ENCODE data around the gene ATP8B3.

ATP8B3 gene

DNA sequence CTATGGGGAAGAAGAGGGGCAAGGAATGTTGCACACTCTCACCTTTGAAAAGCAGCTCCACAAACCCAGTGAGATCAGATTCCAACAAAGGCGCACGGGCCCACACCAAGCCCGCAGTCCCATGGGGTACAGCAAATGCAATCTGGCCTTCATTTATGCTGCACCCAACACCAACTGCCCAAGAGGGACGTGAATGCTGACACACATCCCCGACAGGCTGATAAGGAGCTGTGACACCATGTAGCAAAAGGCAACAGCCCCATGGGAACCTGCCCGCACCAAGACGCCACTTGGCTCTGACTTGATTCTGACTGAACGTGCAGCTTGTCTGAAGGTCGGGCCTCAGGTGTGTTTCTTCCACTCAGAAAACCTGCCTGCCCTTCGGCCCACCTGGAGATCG, 18.9 kb upstream of the ATP8B3 start:
- no peak for DNase-seq

DNA sequence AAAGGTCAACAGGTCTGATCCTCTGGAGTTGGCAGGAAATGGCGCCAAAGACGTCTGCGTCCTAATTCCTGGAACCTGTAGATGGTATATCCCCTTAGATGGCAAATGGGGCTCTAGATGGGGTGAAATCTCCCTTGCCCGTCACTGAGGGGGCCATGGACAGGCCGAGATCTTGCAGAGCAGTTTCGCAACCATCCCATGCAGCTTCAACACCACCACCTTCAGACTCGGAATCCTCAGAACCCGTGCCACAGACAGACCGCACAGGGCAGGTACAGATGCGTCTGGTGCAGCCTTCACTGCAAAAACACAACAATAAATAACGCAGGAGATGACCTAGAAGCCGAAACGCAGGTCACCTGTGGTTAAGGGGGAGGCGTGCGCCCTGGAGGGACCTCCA, 18.5 kb upstream of the ATP8B3 start:
- no peak for DNase-seq

DNA sequence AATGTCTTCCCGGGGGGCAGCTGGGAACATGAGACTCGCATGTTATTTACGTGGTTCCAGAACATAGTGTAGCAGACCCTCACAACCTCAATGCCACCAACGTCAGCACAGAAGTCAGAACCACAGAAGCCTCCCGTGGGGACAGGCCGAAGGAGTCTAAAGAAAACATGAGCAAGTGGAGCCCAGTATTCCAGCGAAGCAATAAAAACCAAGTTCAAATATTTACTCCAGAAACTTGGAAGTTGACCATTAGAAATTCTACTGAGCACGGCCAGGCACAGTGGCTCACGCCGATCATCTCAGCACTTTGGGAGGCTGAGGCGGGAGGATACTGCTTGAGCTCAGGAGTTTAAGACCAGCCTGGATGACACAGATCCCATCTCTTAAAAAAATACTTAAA, 17.9 kb upstream of the ATP8B3 start:
- no peak for DNase-seq

DNA sequence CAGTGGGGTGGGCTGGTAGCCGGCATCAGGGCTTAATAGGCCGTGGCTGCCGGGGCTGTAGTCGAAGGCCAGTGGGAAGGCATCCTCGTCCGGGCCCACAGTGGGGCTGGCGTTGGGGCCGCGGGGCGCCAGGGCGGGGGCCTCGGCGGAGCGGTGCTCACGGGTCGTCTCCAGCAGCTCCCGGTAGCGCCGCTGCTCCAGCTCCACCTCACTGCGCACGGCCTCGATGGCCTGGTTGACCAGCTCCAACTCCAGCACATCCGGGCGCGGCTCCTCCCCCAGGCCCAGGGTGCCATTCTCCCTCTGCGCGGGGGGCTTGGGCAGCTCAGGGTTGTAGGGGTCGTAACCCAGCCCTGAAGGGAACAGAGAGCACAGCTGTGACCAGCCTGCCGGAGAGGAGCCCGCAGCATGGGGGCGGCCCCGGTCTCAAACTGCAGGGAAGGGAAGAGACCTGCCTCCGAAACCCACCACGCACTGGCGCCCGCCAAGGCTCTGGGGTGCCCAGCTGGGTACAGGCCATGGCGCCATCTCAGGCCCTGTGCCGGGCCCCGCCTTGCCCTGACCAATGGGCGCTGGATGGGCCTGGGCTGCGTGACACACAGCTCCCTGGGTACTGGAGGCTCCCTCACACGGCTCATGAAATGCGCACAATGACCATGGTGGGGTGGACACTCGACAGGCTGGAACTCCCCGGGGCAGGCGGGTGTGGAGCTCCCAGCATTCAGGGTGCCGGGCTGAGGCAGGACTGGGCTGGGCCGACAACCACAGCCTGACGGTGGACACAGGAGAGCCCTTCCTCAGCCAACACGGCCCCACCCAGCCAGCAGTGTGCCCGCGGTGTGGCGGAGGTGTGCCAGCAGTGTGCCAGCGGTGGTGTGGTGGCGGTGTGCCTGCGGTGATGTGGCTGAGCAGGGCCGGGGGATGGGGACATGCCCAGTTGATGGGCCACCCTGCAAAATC, 16.5 kb upstream of the ATP8B3 start:
- DNase-seq = no peak

DNA sequence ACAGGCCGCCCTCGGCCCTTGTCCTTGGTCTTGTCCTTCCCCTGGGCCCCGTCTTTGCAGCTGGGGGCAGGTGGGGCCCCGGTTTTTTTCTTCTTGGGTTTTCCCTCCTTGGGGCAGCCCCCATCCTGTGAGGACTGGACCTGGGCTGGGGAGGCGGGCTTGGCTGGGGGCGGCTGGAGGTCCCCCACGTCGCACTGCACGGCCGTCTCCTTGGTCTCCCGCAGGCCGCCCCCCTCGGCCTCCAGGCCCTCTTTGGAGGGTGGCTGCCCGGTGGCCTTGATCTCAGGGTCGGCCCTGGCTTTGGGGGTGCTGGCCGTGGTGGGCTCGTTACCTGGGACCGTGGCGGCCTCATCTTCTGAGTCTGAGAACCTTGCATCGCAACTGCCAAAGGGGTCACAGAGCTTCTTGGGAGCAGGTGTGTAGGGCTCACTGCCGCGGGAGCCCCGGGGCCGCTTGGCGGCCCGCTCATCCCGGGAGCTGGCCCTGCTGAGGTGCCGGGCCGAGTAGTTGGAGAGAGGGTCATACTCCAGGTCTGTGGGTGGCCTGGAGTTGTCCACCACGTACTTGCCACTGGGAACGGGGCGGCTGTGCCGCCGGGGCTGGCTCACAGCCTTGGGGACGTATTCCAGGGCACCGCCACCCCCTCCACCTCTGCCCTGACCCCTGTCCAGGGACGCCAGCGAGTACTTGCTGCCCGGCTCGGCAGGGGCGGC, 15.6 kb upstream of the ATP8B3 start:
- no peak for DNase-seq

DNA sequence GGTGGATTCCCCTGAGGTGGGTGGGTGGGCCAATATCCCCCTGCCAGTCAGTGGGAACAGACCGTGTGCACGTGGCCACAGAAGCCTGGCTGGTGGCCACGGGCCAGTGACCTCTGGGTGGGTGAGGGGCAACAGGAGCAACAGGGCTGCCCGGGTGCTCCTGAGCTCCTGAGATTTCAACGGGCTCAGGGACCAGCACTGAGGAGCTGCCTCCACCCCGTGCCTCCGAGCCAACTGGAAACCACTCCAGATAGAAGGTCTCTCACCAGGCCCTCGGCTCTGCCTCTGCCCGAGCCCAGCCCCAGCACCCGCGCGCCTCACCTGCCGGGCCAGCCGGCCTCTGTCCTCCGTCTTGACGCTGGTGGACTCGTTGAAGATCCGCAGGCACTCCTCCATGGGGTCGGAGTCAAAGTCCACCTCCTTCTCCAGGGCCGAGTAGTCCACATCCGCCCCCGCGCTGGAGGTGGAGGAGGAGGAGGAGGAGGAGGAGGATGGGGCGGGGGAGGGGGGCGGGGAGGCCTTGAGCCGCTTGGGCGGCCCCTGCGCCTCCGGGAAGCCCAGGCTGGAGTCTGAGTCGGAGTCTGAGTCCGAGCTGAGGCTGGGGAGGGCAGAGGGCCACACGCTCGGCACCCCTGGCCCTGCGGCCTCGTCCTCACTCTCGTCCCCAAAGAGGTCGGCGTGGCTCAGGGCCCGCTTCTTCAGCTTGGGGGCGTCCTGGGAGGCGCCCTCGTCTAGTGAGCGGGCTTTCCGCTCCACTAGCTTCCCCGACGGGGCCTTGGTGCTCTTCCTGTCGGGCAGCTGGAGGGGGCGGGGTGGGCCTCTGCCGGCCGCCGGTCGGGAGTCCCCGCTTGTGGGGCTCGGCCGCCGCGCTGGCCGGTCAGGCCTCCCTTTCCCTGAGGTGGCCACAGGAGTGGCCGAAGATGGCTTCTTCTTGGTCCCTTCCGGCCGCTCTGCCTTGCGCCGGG, 14.8 kb upstream of the ATP8B3 start:
- DNase-seq = peak; percentile 39

DNA sequence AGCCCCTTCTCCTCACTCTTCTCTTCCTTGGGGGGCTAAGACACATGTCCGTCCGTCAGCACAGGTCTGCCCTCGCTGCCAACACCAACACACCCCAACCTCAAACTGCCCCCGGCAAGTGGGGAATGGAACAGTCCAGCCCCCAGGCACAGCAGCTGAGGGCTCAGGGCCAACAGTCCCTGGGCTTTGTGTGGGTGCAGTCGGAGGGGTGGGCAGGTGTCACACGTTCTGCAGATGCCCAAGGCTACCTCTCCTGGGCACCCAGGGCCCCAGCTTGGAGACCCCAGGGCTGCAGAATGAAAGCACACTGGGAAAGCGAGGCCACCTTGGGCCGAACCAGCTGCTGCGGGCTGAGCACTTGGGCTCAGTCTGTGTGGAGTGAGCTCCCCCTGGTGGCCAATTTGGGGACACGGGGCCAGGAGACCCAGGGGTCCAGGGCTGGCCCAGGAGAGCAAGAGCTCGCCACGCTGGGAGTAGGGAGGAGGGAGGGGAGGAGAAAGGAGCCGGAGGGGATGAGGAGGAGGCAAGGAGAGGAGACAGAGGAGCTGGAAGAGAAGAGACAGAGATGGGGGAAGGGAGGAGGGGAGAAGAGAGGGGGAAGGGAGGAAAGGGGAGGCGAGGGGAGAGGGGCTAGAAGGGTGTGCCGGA, 14.0 kb upstream of the ATP8B3 start:
- peak; percentile 84 for DNase-seq

DNA sequence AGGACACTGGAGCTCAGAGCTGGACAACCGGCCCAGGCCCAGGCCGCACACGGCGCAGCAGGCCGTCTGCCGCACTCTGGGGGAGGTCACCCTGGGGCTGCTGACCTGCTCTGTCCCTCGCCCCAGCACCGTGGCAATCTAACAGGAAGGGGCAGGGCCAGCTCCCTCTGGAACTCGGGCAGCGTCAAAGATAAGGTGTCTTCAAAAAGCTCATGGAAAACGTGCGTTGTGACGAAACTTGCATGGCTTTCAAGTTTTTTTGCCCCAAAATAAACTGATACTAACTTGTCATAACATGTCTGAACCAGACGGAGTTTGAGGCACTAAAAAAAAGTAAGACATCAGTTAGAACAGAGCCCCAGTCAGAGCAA, 12.2 kb upstream of the ATP8B3 start:
- DNase-seq = no peak

DNA sequence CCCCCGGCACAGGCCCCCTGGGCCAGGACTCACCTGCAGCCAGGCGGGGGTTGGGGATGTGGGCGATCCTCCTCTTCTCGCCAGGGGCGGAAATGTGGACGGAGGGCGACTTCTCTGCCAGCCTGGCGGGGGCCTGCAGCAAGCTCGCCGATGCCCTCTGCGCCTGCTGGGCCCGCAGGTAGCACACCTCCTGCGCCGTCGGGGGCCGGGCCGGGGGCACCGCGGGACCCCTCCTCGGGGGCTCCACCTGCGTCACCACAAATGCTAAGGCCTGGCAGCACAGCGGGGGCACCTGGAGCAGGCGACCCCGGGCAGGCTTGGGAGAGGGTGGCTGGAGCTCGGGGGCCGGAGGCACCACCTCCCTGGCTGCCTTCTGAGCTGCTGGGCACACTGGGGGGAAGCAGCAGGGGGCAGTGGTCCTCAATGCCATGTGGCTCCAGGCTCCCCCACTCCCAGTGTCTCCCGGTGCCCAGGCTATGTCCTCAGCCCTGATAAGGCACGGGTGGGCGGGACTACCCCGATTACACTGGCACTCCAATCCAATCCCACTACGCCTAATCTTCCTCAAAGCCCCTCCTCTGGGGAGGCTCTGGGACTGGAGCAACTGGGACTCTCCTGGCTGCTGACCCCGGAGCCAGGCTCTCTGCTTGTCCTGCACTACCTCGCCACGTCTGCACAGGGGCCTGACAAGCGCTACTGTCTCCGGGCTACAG, 11.6 kb upstream of the ATP8B3 start:
- DNase-seq = peak; percentile 28

DNA sequence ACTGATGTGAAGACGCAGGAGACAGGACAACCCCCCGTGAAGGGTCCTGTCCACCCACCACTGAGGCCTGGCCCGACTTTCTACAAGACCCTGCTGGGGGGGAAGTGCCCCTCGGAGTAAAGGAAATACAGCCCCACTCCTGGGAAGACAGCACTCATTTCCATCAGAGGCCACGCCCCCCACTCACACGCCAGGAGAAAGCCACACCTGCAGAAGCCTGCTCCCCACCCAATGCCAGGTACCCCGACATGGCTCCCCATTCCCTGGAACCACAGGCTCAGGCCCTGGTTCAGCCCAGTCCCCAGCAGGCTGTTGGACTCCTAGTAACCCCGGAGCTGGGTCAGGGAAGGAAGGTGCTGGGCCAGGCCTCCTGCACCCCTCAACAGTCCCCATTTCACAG, 10.9 kb upstream of the ATP8B3 start:
- DNase-seq = no peak

DNA sequence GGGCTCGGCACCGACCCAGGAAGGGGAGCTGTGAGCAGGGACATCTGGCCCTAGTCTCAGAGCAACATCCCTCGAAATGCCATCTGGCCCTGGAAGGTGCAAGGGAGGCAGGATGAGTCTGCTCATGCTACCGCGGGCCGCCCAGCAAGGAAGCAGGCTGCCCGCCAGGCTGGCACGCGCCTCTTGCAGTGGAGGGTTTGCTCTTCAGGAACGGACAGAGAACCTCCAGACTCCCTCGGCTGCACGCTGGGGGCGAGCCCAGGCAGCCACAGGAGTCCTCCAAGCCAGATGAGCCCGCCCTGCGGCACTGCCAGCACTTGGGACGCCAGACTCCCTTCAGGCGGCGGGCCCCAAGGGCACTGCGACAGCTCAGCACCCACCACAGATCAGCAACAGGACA, 10.1 kb upstream of the ATP8B3 start:
- DNase-seq = no peak

DNA sequence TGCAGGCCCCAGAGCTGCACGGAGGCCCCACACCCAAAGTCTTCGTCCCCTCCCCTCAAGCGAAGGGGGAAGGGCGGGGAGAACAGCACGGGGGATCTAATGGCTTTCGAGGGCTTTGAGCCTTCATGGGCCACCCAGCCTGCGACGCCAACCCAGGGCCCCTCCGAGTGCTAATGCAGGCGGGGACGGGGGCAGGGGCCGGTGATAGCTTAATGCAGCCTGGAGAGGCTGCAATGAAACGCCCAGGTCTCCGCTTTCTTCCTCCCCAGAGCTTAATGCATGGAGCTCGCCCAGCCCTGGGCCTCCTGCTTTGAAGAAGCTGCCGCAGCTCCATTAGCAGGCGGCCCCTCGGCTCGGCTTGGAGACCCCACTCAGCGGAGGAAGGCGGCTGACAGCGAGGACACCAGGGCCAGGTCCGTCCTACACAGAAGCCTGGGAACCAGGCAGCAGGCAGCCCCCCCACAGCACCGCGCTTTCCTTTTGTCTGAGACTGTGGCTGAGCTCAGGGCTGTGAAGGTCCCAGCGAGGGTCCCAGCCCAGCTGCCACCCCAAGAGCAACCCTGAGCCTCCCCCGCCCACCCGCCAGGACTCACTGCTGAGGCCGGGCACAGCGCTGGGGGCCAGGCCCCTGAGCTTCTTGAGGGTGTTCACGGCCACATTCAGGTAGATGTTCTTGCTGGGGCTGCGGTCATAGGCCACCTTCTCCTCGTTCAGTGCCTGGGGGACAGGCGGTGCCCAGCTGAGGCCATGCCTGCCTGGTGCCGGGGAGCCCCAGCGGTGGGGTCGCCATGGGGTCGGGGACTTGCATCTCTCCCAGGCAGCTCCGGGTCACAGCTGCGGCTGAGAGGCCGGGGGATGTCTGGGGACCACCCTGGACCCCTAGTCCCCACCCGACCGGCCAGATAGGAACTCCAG, 7.5 kb upstream of the ATP8B3 start:
- no peak for DNase-seq

DNA sequence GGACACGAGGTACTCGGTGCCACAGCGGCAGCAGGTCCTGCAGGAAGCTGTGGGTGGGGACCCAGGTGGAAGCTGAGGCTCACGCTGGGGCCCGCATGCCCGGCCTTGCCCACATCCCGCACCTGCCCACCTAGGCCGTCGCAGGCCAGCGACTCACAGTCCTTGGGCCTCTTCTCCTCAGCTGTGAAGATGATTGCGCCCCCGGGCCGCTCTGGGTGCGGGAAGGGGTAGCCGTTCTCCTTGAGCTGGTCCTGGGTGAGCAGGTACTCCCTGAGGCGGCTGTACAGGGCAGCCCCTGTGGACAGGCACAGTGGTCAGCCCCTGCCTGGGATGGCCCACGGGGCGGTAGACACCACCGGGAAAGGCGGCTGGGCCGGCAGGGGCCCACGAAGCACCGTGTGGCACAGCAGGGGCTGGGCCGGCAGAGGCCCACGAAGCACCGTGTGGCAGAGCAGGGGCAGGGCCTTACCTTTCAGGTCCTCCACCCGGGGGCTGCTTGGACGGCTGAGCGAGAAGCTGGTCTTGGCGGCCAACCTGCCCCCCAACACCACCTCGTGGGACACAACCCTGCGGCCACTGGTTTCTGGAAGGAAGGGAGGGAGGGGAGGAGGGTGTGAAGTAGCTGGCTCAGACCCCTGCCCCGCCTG, 6.6 kb upstream of the ATP8B3 start:
- no peak for DNase-seq

DNA sequence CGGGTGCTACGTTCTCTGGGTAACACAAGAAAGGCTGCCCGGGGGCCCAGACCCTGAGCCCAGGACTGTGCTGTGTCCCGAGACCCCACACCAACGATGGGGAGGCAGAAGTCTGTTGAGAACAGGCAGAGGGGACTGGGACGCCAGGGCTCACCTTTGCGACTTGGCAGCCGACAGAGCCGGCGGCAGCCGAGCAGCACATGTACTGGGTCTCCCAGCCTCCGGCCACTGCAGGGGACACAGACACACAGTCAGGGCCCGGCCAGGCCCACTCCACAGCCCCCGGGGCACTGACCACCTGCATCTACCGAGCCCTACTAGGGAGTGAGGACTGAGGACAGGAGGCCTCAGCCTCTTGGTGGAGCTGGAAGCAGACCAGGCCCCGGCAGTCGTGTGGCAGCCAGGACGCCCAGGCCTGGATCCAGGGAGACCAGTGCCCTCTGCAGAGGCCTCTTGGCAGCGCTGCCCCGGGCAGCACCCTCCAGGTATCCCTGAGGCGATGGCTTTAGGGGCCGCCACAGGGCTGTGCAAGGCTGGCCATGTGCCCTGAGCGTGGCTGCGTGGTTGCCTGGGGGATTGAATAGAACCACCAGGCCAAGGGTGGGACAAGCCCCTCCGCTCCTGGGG, 5.6 kb upstream of the ATP8B3 start:
- no peak for DNase-seq

DNA sequence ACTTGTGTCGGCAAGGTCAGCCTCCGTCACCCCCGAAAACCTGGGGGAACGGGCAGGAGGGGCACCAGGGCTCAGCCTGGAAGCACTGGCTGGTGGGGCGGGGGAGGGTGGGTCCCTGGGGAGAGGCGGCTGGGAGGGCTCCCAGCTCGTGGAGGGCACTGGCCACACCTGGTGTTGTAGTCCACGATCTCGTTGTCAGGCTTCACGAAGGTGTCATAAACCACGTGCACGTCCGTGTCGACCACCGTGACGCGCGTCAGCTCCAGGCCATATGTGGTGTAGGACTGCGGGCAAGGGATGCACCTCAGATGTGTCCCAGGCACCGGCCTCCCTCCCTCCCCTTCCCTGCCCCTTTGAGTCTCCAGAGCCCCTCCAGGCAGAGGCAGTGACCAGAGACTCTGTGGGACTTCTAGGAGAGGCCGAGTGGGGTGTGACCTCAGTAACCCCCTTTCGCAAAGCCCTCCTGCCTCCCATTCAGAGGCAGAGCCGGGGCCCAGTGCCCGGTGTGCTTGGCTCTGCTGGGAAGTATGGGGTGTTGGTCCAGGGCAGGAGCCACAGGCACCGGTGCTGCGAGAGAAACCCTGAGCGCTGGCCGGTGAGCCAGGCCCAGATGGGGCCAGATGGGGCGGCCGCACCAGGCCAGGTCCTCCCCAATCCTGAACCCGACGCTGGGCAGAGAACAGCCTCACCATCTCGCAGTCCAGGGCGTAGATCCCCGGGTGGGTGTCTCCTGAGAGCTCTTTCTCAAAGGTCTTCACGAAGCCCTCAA, 4.6 kb upstream of the ATP8B3 start:
- no peak for DNase-seq

DNA sequence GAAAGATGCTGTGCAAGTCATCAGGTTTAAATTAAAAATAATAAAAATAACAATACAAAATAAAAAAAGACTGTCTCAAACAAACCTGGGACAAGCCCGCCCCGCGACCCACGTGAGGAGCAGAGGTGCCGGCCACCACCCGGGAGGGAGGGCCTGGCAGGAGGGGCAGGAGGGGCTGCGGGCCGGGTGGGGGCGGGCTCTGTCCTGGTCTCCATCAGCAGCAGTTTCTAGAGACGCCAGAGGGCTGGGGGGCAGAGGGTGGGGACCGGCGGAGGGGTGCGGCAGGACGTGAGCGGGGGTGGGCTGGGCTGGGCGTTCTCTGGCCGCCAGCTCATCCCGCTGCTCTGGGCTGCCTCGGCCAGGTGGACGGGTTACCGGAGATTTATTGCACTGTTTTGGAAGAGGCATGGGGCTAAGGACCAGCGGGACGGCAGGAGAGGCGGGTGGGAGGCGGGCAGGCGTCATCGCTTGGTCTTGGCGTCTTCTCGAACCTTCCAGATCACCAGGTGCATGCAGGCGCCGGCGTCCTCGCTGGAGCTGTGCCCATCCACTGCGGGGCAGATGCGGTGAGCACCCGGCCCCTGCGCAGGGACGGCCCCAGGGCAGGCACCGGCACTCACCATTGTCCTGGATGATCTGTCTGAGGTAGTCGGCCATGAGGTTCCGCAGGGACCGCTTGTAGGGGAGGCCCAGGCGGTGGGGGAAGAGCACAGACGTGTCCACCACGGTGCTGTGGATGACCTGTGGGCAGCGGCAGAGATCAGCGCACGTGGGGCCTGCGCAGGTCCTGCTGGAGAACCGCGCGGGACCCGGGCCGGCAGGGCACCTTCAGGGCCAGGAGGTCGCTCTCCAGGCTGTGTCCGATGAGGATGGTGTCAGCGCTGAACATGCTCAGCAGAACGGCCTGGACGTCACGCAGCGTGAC, 3.8 kb upstream of the ATP8B3 start:
- DNase-seq = no peak

DNA sequence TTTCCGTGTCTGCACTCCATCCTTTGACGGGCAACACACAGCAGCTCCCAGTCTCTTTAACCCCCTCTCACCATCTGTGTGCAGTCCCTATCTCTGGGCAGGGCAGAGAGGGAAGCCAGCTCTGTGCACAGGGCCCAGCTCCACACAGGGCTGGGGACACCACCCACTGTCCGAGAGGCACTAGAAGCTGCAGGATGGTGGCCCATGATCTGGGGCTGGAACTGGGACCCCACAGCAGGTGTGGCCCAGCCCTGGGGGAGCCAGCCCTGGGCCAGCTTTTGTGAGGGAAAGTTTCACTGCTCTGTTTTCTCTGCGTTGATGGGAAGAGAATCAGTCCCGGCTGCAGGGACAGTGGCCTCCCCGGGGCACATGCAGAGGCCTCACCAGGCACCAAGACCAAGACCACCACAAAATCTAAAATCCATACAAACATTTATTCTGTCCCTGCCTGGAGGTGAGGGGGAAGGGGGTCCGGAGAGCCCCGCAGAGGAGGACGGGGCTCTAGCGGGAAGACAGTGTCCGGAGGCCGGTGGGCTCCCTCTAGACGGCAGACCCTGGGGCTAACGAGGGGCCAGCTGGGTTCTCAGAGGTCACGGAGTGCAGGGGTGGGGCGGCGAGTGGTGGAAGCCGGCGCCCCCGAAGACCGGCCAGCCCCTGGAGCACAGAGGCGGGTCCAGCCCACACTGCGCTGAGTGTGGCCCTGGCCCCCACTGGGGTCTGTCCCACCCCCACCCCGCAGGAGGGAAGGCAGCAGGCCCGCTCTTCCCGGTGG, 2.9 kb upstream of the ATP8B3 start:
- DNase-seq = no peak
